WERI-Rb-1 (cell line): ENCODE results near the gene ASIC1.

Experiments
- DNase-seq: peaks from one replicate; pipeline ENCODE4 v3.0.0-alpha.2; 2020
- H3K27ac ChIP-seq: fragments of 250-450 bp; sonication (Bioruptor Pico); 2 replicates; pipeline ENCODE4 v1.5.1; 2020; ENCODE audit warnings: mild to moderate bottlenecking, moderate library complexity
- H3K27me3 ChIP-seq: fragments of 250-450 bp; sonication (Bioruptor Pico); 2 replicates; pipeline ENCODE4 v1.5.1; 2021; ENCODE audit warnings: mild to moderate bottlenecking, low read depth, moderate library complexity; ENCODE audit not compliant: insufficient read depth, severe bottlenecking
- H3K36me3 ChIP-seq: fragments of 250-450 bp; sonication (Bioruptor Pico); 2 replicates; pipeline ENCODE4 v1.5.1; 2020; ENCODE audit warnings: mild to moderate bottlenecking, moderate library complexity
- H3K4me3 ChIP-seq: 2 replicates; pipeline ENCODE4 v1.5.1; 2011; ENCODE audit warnings: low read depth, mild to moderate bottlenecking, control low read depth, low read length
- H3K9me3 ChIP-seq: fragments of 250-450 bp; sonication (Bioruptor Pico); 2 replicates; pipeline ENCODE4 v1.5.1; 2021; ENCODE audit warnings: mild to moderate bottlenecking, moderate library complexity; ENCODE audit not compliant: severe bottlenecking
- TF ChIP-seq, protein P1 (sequence below): IDR thresholded peaks from 2 replicates; pipeline ENCODE4 v1.5.1; 2011; ENCODE audit warnings: low read depth, mild to moderate bottlenecking, control low read depth, inconsistent platforms, low read length

ASIC1 gene

DNA sequence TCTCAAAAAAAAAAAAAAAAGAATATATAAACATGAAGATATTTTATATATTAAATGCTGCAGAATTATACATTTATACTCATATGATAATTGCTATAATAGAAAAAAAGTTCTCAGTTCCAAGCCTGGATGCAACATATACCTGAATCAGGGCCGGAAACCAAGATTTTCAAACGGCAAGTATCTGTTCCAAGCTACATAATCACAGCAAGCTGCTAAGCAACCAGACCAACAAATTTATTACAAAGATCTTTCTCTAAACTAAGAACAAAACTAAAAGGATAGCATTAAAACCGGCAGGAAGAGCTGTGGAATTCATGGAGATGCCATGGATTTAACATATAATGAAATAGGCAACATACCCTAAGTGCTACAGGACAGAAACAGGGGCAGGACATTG is 39.2 kb upstream of the ASIC1 start:
- H3K9me3 ChIP-seq: no peaks in the 10 kb centered on the region
- TF ChIP-seq, protein P1, sequence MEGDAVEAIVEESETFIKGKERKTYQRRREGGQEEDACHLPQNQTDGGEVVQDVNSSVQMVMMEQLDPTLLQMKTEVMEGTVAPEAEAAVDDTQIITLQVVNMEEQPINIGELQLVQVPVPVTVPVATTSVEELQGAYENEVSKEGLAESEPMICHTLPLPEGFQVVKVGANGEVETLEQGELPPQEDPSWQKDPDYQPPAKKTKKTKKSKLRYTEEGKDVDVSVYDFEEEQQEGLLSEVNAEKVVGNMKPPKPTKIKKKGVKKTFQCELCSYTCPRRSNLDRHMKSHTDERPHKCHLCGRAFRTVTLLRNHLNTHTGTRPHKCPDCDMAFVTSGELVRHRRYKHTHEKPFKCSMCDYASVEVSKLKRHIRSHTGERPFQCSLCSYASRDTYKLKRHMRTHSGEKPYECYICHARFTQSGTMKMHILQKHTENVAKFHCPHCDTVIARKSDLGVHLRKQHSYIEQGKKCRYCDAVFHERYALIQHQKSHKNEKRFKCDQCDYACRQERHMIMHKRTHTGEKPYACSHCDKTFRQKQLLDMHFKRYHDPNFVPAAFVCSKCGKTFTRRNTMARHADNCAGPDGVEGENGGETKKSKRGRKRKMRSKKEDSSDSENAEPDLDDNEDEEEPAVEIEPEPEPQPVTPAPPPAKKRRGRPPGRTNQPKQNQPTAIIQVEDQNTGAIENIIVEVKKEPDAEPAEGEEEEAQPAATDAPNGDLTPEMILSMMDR: no peak
- peaks cover 73% of the 10 kb centered on the region for H3K36me3 ChIP-seq
- H3K27ac ChIP-seq: no peak overlapping the region
- no peaks in the 10 kb centered on the region for H3K27me3 ChIP-seq
- no peak overlapping the region for H3K4me3 ChIP-seq
- DNase-seq: no peak

DNA sequence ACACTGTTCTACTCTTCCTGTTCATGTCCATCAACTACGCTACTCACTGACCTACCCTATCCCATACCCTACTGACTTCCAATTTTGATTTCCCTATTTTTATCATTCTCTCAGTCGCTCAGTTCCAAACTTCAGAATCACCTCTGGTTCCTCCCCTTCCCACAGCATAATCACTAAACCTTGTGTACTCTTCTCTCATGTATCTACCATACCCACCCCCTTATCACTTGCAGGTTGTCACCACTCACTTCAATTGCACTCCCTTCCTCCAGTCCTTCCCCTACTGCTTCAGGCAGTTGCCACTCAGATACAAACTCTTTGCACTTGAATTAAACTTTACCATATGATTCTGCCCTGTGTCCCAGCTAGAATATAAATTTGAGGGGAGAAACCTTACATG is 38.4 kb upstream of the ASIC1 start:
- TF ChIP-seq, protein P1: no peak
- no peaks in the 10 kb centered on the region for H3K9me3 ChIP-seq
- H3K36me3 ChIP-seq: peaks cover 70% of the 10 kb centered on the region
- H3K4me3 ChIP-seq: no peak overlapping the region
- DNase-seq: no peak
- no peaks in the 10 kb centered on the region for H3K27me3 ChIP-seq
- no peak overlapping the region for H3K27ac ChIP-seq

DNA sequence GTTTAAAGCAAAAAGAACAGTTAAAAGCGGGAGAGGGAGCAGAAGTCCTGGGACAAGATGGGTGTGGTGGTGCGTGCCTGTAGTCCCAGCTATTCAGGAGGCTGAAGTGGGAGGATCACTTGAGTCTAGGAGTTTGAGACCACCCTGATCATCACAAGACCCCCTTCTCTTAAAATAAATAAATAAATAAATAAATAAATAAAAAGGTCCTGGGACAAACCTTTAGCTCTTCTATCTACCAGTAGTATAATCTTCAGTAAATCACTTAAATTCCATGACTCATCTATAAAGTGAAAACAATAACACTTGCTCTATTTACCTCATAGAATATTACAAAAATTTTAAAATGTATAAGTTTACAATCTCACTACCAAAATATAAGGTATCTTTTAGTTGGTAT is 37.9 kb upstream of the ASIC1 start:
- H3K27ac ChIP-seq: no peak overlapping the region
- no peaks in the 10 kb centered on the region for H3K27me3 ChIP-seq
- TF ChIP-seq, protein P1: no peak
- DNase-seq: no peak
- H3K36me3 ChIP-seq: peaks cover 64% of the 10 kb centered on the region
- H3K9me3 ChIP-seq: no peaks in the 10 kb centered on the region
- no peak overlapping the region for H3K4me3 ChIP-seq

DNA sequence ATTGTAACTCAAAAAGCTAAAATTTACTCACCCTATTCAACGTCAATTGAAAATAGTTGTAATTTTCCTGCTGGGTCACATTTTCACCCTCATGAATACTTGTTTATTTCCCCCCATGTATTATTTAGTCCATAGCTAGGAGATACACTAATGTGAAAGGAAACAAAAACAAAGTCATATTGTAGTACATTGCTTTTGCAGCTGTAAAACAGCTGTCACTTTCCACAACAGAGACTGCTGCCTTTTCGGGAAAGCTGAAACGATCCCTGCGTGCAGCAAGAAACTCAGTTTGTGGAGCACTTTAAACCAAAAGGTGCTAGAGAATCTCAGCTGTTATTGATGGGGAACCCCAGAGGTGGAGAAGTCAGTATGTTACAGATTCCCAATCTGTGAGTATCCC is 36.4 kb upstream of the ASIC1 start:
- no peak for DNase-seq

DNA sequence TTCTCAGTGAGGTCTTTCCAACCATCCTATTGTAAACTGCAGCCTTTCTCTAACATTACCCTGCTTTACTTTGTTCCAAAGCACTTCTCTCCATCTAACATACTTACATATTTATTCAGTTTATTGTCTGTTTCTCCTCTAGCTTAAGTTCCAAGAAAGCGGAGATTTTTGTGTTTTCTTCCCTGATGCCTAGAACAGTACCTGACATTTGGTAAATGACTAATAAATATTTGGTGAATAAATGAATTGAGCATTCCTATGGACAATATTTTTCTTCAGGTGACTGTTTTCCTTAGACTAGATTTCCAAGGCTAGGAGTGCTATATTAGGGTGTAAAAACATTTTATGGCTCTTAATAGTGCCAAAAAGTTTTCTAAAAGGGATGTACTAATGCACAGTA is 34.5 kb upstream of the ASIC1 start:
- Histone ChIP-seq H3K4me3 (no peak overlapping the region), H3K27me3 (no peaks in the 10 kb centered on the region), H3K27ac (no peak overlapping the region), H3K36me3 (peaks cover 36% of the 10 kb centered on the region), H3K9me3 (no peaks in the 10 kb centered on the region)
- TF ChIP-seq, protein P1: no peak
- no peak for DNase-seq

More for the DNA sequence above, 36.4 kb upstream of the ASIC1 start:
- Histone ChIP-seq H3K36me3 (peaks cover 52% of the 10 kb centered on the region), H3K4me3 (no peak overlapping the region), H3K9me3 (no peaks in the 10 kb centered on the region), H3K27ac (no peak overlapping the region), H3K27me3 (no peaks in the 10 kb centered on the region)
- TF ChIP-seq, protein P1: no peak

DNA sequence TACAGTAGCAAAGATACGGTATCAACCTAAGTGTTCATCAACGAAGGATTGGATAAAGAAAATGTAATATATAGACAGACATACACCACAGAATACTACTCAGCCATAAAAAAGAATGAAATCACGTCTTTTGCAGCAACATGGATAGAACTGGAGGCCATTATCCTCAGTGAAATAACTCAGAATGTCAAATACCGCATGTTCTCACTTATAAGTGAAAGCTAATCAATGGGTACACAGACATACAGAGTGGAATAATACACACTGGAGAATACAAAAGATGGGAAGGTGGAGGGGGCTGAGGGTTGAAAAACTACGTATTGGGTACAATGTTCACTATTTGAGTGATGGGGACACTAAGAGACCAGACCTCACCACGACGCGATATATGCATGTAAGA is 33.2 kb upstream of the ASIC1 start:
- H3K9me3 ChIP-seq: no peaks in the 10 kb centered on the region
- TF ChIP-seq, protein P1: no peak
- H3K36me3 ChIP-seq: peaks cover 33% of the 10 kb centered on the region
- H3K4me3 ChIP-seq: peak overlapping the region; percentile 56
- H3K27me3 ChIP-seq: no peaks in the 10 kb centered on the region
- no peak for DNase-seq
- peak overlapping the region; percentile 96 for H3K27ac ChIP-seq
